Pancreas (tissue), 10 donors: Measurements from ENCODE around the gene NBEAL1. TPM values are rescaled to one million over a fixed set of nuclear protein-coding genes. Genes with fewer than 3 reads are reported as not detected.

Source experiments
- ATAC-seq, 4 donors: fragments of 200-7000 bp; cut with Tn5 transposase; one replicate each; pipeline versions ENCODE4 v1.8.0 to v1.9.1; 2020; ENCODE audit warnings: mild to moderate bottlenecking in 4 of 4, moderate library complexity in 4 of 4
- DNase-seq, 6 donors: peaks; one replicate each; pipeline ENCODE4 v3.0.0-alpha.2; 2020
- FAIRE-seq: peaks from 2 replicates; lab custom pipeline; 2012; peaks lifted over from hg19 to GRCh38; lab: Jason Lieb, UNC
- H3K27ac ChIP-seq, 4 donors: fragments of 200-600 bp; sonication (generic); 1 replicate in 3 of 4; 2 replicates in 1 of 4; pipeline versions ENCODE4 v1.5.0 to v1.8.0; 2020
- H3K27me3 ChIP-seq, 4 donors: fragments of 200-600 bp; one replicate each; pipeline ENCODE4 v1.8.0; 2021
- H3K36me3 ChIP-seq, 3 donors: fragments of 200-600 bp; sonication (generic) in 1 of 3; one replicate each; pipeline versions ENCODE4 v1.5.0 to v1.8.0; 2020 to 2021
- H3K4me1 ChIP-seq, 3 donors: fragments of 200-600 bp; one replicate each; pipeline ENCODE4 v1.8.0; 2021
- H3K4me3 ChIP-seq, 4 donors: fragments of 200-600 bp; sonication (generic) in 2 of 4; one replicate each; pipeline versions ENCODE4 v1.5.0 to v1.8.0; 2020 to 2021
- H3K9me3 ChIP-seq, 4 donors: fragments of 200-600 bp; one replicate each; pipeline ENCODE4 v1.8.0; 2021
- WGBS, 2 donors: extraction: QIAGEN DNeasy Blood & Tissue Kit; methylation state at CpG; one replicate each; pipeline ENCODE4 v1.1.7; 2013; 5-methylcytosine and 5-hydroxymethylcytosine counted together
- intact Hi-C, 3 donors: fragments of 100-400 bp; cut with DNase I; formaldehyde crosslinking; loops; one replicate each; pipeline versions ENCODE4 v1.11.1 to v1.14.2; 2022
- polyA plus RNA-seq, 2 donors: library from polyadenylated mRNA; stranded (reverse); fragments of 200-250 nt; gene quantifications; one replicate each; pipeline ENCODE4 v1.2.3, GENCODE V29; 2013
- total RNA-seq, 6 donors: library from RNA; stranded (reverse); fragmentation: NEBNext Ultra II Directional in 4 of 6; extraction: Animal tissue kit (Norgen Biotek cat#: 25700) in 4 of 6; gene quantifications; one replicate each; pipeline versions ENCODE4 v1.2.1 to v1.2.4, GENCODE V29; 2021 to 2023
- TF ChIP-seq, protein P1 (sequence below), 4 donors: fragments of 200-600 bp; sonication (generic) in 3 of 4; IDR thresholded peaks; one replicate each; pipeline versions ENCODE4 v1.5.0 to v1.8.0; 2021; ENCODE audit warnings: antibody characterized with exemption in 4 of 4
- donor health status: healthy with polysubstance abuse.
- donor health status: DM: no; HTN: no; CAD: no; lungs with moderate emphysema.
- donor health status: DM: no; HTN: no; CAD: no.
- donor health status: control.
- donor health status: control.
- donor health status: Bipolar disorder and iron deficiency.
- donor health status: DM: yes; HTN: yes; CAD: no.
- donor health status: DM: no; HTN: no; CAD: no.
- donor health status: DM: no; HTN: no; CAD: no.
- donor health status: DM: yes; HTN: yes; CAD: no.

The NBEAL1 gene
- total and polyA plus RNA-seq, 8 donors = 4.0 to 27.2 (median 14.5) TPM

DNA sequence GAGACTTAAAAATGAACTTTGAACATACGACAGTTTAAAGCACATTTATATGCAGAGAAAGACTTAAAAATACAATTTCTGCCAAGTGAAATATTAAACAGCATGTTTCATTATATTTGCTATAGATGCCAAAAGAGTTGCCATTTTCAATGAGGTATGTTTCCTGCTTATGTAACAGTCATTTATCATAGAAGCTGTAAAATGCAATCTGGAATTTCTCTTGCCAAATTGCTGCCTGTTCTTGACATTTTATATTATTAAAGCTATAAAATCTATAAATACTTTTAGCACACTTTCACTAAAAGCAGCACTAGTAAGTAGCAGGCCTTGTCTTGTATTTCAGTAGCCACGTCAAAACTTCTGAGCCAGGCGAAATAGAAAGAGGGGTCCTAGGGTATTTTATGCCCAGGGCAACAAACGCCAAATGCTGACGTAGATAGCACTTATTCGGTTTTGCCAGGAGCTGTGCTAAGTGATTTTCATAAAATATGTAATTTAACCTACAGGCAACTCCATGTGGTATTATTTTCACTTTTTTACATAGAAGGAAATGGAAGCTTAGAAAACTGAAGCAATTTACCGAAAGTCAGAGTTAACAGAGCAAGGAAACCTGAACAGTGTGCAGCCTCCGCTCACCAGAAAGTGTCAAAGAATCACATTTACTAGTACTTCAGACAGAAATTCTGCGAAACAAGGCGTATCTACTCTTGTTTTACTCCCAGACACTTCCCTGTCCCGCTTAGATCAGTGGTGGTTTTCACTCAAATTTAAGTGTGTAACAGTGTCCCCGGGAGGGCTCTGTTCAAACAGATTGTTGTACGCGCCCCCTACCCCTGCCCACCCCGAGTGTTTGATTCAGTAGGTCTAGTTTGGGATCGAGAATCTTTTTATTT lies 222.9 kb downstream of the NBEAL1 start:
- 90% methylated on average over 16 of the region's 16 CpGs for WGBS, 2 donors
- DNase-seq (no peak), FAIRE-seq (no peak), ATAC-seq (no peak)
- Histone ChIP-seq H3K27ac (no peak overlapping the region), H3K4me1 (peaks cover 0 to 9% (median 0%) of the 10 kb centered on the region in 3 donors), H3K27me3 (no peaks in the 10 kb centered on the region), H3K9me3 (no peaks in the 10 kb centered on the region), H3K36me3 (no peaks in the 10 kb centered on the region), H3K4me3 (peak overlapping the region in 2 of 4 donors; percentile 55 to 61)
- intact Hi-C loops = no loop called here
- TF ChIP-seq, protein P1, sequence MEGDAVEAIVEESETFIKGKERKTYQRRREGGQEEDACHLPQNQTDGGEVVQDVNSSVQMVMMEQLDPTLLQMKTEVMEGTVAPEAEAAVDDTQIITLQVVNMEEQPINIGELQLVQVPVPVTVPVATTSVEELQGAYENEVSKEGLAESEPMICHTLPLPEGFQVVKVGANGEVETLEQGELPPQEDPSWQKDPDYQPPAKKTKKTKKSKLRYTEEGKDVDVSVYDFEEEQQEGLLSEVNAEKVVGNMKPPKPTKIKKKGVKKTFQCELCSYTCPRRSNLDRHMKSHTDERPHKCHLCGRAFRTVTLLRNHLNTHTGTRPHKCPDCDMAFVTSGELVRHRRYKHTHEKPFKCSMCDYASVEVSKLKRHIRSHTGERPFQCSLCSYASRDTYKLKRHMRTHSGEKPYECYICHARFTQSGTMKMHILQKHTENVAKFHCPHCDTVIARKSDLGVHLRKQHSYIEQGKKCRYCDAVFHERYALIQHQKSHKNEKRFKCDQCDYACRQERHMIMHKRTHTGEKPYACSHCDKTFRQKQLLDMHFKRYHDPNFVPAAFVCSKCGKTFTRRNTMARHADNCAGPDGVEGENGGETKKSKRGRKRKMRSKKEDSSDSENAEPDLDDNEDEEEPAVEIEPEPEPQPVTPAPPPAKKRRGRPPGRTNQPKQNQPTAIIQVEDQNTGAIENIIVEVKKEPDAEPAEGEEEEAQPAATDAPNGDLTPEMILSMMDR (IDR thresholded peaks at IDR 0.05) = no peak

DNA sequence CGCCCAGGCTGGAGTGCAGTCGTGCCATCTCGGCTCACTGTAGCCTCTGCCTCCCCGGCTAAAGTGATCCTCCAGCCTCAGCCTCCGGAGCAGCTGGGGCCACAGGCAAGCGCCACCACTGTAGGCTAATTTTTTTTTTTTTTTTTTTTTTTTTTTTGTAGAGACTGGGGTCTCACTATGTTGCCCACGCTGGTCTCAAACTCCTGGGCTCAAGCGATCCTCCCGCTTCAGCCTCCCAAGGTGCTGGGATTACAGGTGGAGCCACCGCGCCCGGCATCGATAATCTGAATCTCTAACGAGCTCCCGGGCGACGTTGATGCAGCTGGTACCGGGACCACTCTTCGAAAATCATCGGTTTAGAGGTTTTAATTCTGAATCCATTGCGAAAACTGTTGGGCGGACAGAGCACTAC lies 223.6 kb downstream of the NBEAL1 start:
- Histone ChIP-seq H3K27ac (peak overlapping the region; percentile 91 to 96 (median 94)), H3K4me3 (peak overlapping the region; percentile 51 to 61 (median 56)), H3K36me3 (no peaks in the 10 kb centered on the region), H3K27me3 (no peaks in the 10 kb centered on the region), H3K9me3 (no peaks in the 10 kb centered on the region), H3K4me1 (peaks cover 0 to 9% (median 0%) of the 10 kb centered on the region in 3 donors)
- WGBS, 2 donors = 17 to 22% methylated on average over 22 of the region's 22 CpGs
- intact Hi-C loops = no loop called here
- FAIRE-seq = no peak
- TF ChIP-seq, protein P1 (IDR thresholded peaks at IDR 0.05) = no peak
- ATAC-seq = peak; percentile 1 to 3 (median 2)
- DNase-seq = no peak

DNA sequence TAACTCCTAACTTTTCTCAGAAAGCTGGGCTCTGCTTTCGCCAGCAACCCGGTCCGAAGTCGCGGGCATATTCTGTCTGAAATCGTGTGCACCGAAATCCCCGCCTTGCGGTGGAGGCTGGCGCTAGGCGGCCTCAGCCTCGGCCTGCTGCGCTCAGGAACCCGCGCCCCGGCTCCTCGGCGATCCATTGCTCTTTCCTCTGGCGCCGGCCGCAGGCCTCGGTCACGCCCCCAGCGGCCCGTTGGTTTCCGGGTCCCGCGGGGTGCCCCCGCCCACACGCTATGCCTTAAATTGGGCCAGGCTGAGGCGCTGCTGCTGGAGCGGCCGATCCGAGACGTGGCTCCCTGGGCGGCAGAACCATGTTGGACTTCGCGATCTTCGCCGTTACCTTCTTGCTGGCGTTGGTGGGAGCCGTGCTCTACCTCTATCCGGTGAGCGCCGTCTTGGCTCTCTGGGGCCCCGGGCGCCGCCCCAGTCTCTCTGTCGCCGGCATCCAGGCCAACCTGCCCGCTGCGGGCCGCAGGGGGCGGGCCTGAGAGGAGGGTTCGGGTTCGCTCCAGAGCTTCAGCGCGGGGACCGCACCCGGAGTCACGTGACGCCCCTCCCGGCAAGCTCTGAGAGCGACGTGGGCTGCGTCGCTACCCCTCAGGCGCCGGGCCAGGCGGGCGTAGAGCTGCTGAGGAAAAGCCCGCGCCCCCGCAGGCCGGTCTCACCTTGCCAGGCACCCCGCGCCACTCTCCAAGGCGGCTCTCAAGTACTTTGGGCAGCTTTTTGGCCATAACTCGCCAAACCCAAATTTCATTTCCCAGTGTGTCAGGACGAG lies 224.2 kb downstream of the NBEAL1 start, which contains the start of gene CYP20A1:
TSS of gene CYP20A1 (plus strand) at position 315 of the 823 bp plus-strand sequence. CDS start at position 360, 45 bp downstream.
- TF ChIP-seq, protein P1 (IDR thresholded peaks at IDR 0.05) = peak in 1 of 4 donors; percentile 18
- Histone ChIP-seq H3K4me1 (peaks cover 0 to 9% (median 0%) of the 10 kb centered on the region in 3 donors), H3K4me3 (peak within 1 kb of the TSS; percentile 51 to 61 (median 56)), H3K36me3 (no peaks in the 10 kb centered on the region), H3K9me3 (no peaks in the 10 kb centered on the region), H3K27ac (peak within 1 kb of the TSS; percentile 91 to 96 (median 94)), H3K27me3 (no peaks in the 10 kb centered on the region)
- intact Hi-C loops = no loop called here
- 0 to 1% methylated on average over 80 of the region's 80 CpGs for WGBS, 2 donors
- peak; percentile 96 to 98 (median 98) for DNase-seq
- FAIRE-seq = peak; percentile 67
- peak; percentile 95 to 98 (median 96) for ATAC-seq

DNA sequence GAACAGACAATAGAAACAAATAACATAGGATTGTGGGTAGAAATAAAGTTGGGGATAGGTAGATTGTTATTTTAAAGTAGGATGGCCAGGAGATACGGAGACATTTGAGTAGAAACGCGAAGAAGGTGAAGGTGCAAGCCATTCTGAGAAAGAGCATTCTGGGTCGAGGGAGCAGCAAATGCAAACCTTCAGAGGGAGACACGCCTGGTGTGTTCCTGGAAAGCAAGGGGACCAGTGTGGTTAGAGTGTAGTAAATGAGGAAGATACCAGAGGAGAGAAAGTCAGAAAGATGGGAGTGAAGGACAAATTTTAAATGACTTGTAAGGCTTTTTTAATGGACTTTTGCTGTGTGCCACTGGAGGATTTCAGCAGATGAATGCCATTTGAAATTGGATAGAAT lies 225.8 kb downstream of the NBEAL1 start:
- ATAC-seq = no peak
- FAIRE-seq = no peak
- 71 to 78% methylated on average over 5 of the region's 5 CpGs for WGBS, 2 donors
- peaks cover 0 to 9% (median 0%) of the 10 kb centered on the region in 3 donors for H3K4me1 ChIP-seq
- DNase-seq = no peak
- peak overlapping the region in 2 of 4 donors; percentile 55 to 61 for H3K4me3 ChIP-seq
- no peaks in the 10 kb centered on the region for H3K36me3 ChIP-seq
- no peaks in the 10 kb centered on the region for H3K27me3 ChIP-seq
- intact Hi-C loops = no loop called here
- no peaks in the 10 kb centered on the region for H3K9me3 ChIP-seq
- TF ChIP-seq, protein P1 (IDR thresholded peaks at IDR 0.05) = no peak
- H3K27ac ChIP-seq = no peak overlapping the region
